ENCODE data around the gene CNOT1.

DNA sequence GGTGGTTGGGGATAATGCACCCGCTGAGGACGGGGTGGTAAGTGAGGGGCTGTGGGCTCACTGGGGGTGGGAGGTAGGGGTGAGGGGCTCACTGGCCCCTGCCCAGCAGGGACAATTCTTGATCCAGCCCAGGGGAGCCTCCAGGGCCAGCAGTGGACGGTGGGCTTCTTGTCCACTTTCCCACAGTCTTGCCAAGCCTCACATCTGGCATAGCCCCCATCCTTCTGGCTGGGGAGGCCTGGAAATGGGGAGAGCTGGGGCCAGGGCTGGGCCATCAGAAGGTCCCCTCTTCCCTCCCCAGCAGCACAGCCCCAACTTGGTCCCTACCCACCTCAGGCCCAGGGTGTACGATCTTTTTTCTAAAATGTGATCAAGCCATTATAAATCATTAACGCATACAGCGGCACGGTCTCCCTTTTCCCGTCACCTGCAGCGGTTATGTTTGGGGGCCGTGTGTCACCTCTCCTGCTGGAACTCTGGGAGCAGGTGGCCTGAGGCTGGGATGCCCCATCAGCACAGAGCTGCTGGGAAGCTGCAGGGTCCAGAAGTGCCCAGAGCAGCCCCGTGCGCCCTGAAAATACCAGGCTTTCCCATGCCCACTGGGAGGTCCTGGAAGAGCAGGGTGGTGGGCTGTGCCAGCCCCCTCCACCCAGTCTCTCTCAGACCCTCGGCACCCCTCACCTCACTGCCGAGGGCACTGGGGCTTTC, 121.5 kb downstream of the CNOT1 start:
- TF ChIP-seq, protein P1, sequence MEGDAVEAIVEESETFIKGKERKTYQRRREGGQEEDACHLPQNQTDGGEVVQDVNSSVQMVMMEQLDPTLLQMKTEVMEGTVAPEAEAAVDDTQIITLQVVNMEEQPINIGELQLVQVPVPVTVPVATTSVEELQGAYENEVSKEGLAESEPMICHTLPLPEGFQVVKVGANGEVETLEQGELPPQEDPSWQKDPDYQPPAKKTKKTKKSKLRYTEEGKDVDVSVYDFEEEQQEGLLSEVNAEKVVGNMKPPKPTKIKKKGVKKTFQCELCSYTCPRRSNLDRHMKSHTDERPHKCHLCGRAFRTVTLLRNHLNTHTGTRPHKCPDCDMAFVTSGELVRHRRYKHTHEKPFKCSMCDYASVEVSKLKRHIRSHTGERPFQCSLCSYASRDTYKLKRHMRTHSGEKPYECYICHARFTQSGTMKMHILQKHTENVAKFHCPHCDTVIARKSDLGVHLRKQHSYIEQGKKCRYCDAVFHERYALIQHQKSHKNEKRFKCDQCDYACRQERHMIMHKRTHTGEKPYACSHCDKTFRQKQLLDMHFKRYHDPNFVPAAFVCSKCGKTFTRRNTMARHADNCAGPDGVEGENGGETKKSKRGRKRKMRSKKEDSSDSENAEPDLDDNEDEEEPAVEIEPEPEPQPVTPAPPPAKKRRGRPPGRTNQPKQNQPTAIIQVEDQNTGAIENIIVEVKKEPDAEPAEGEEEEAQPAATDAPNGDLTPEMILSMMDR (conservative IDR thresholded peaks at IDR 0.05; ENCODE audit: low read depth, low read length): no peak
- TF ChIP-seq EZH2 (IDR thresholded peaks at IDR 0.05; ENCODE audit: low read length, unreplicated experiment): no peak
